NCI-H2081 (cell line): ENCODE results near the gene PROK1.

Experiments used
- DNase-seq, 2 experiments: peaks; one replicate each; lab custom pipeline; 2025; lab: John Stamatoyannopoulos, UW

PROK1 gene

GRCh38 chr1:110488867-110489266 is 37.9 kb downstream of the PROK1 start:
- no peak for DNase-seq

- DNase-seq, result no peak
These were observed 38.5 kb downstream of the PROK1 start for GRCh38 chr1:110489406-110489805.

GRCh38 chr1:110489973-110490542 is 39.1 kb downstream of the PROK1 start:
- no peak for DNase-seq

GRCh38 chr1:110490791-110491451 is 40.0 kb downstream of the PROK1 start:
- no peak for DNase-seq

- DNase-seq, result no peak
These were observed 41.6 kb downstream of the PROK1 start for GRCh38 chr1:110492573-110492972.

GRCh38 chr1:110493059-110493699 is 42.2 kb downstream of the PROK1 start:
- no peak for DNase-seq

- no peak for DNase-seq
These were observed 43.1 kb downstream of the PROK1 start for GRCh38 chr1:110494036-110494435.

GRCh38 chr1:110494522-110495406 is 43.8 kb downstream of the PROK1 start:
- no peak for DNase-seq

- DNase-seq, result peak; percentile 59 to 73
These were observed 45.1 kb downstream of the PROK1 start for GRCh38 chr1:110495926-110496600.

- DNase-seq, result no peak
These were observed 47.3 kb downstream of the PROK1 start for GRCh38 chr1:110498270-110498669.

GRCh38 chr1:110501488-110502132 is 50.7 kb downstream of the PROK1 start:
- no peak for DNase-seq

- no peak for DNase-seq
These were observed 51.6 kb downstream of the PROK1 start for GRCh38 chr1:110502402-110503151.

GRCh38 chr1:110503471-110503870 is 52.5 kb downstream of the PROK1 start:
- DNase-seq, result no peak

- no peak for DNase-seq
These were observed 53.3 kb downstream of the PROK1 start for GRCh38 chr1:110504226-110504625.

GRCh38 chr1:110505596-110505995 is 54.6 kb downstream of the PROK1 start:
- DNase-seq, result no peak

GRCh38 chr1:110506541-110506940 is 55.6 kb downstream of the PROK1 start:
- DNase-seq, result no peak
